Transverse colon (tissue), 4 donors: ENCODE results near the gene PLEKHJ1.

ENCODE experiments used
- CTCF ChIP-seq, 5 experiments: fragments of 200-600 bp in 3 of 5; fragments of 450-650 bp in 2 of 5; sonication (generic) in 3 of 5; IDR thresholded peaks; 1 replicate in 2 of 5; 2 replicates in 3 of 5; pipeline ENCODE4 v1.5.1; 2016 to 2017; ENCODE audit warnings: antibody characterized with exemption in 5 of 5, inconsistent platforms in 3 of 5, mild to moderate bottlenecking in 2 of 5, moderate library complexity in 1 of 5
- EP300 ChIP-seq: sonication (generic); formaldehyde crosslinking; IDR thresholded peaks from one replicate; pipeline ENCODE4 v1.6.1; 2017; ENCODE audit warnings: antibody characterized with exemption, low read depth
- POLR2A ChIP-seq: fragments of 450-650 bp; IDR thresholded peaks from one replicate; pipeline ENCODE4 v1.6.1; 2016; ENCODE audit warnings: antibody characterized with exemption, mild to moderate bottlenecking, moderate library complexity
- POLR2AphosphoS5 ChIP-seq, 3 donors: sonication (generic); formaldehyde crosslinking; IDR thresholded peaks; one replicate each; pipeline ENCODE4 v1.6.1; 2016; ENCODE audit warnings: antibody characterized with exemption in 3 of 3

GRCh38 chr19:2244486-2244885 lies 8.4 kb upstream of the PLEKHJ1 start:
- no peak for TF ChIP-seq CTCF (IDR thresholded peaks at IDR 0.05)
- TF ChIP-seq EP300, result no peak
- no peak for TF ChIP-seq POLR2A
- TF ChIP-seq POLR2AphosphoS5 (IDR thresholded peaks at IDR 0.05), result no peak
